ENCODE results near the gene RAVER2.
"Not testable (repeated sequence)": the region's sequence is repeated elsewhere in the genome, so short reads cannot be mapped to it uniquely, and the experiment has no call there.

Gene RAVER2

GRCh38 chr1:64744492-64745180, at the start of gene RAVER2:
Gene RAVER2, plus strand, starts transcription at chr1:64745075. Its CDS starts 98 bp downstream, at chr1:64745173.
- no peak for FAIRE-seq

GRCh38 chr1:64696879-64697278, 48.0 kb upstream of the RAVER2 start:
- no peak for FAIRE-seq

GRCh38 chr1:64699327-64699726, 45.5 kb upstream of the RAVER2 start:
- no peak for FAIRE-seq

DNA sequence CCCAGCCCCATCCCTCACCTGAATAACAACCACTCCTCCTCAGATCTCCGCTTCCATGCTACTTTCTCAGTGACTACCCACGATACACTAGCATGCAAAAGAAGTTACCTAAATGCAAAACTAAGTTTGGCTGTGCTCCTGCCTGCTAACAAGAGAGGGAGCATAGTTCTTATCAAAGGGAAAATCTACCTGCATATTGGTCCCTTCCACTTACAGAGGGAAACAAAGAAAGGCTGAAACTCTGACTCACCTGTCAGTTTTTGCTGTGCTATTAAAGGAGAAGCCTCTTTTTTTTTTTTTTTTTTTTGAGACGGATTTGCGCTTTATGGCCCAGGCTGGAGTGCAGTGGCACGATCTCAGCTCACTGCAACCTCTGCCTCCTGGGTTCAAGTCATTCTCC, 43.8 kb upstream of the RAVER2 start:
- FAIRE-seq: no peak

DNA sequence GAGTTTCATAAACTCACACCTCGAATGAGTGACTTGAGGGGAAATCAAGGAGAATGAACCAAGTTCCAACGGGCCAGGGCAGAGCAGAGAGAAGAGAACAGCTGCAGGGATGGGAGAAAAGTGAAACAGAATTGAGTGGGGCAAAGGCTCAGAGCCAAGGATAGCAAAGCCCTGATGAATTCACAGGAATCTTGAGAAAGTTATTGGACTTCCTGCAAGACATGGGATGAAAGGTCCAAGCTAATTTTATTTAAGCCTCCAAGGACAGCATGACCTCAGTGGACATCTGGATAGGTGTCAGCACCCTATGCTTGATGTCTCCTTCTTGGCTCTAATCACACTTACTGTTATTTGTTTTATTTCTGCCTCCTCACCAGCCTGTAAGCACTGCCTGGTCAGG, 43.0 kb upstream of the RAVER2 start:
- no peak for FAIRE-seq

GRCh38 chr1:64702670-64703069, 42.2 kb upstream of the RAVER2 start:
- FAIRE-seq: not testable (repeated sequence)

DNA sequence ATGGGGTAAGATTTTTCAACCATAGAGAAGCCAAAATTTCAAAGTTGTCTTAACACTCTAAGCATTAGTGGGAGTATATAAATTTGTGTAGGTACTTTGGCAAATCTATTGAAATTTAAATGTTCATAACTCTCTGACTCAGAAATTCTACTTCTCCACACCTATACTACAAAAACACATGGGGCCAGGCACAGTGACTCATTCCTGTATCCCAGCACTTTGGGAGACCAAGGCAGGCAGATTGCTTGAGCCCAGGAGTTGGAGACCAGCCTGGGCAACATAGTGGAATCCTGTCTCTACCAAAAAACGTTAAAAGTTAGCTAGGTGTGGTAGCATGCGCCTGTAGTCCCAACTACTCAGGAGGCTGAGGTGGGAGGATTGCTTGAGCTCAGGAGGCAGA, 41.3 kb upstream of the RAVER2 start:
- no peak for FAIRE-seq

DNA sequence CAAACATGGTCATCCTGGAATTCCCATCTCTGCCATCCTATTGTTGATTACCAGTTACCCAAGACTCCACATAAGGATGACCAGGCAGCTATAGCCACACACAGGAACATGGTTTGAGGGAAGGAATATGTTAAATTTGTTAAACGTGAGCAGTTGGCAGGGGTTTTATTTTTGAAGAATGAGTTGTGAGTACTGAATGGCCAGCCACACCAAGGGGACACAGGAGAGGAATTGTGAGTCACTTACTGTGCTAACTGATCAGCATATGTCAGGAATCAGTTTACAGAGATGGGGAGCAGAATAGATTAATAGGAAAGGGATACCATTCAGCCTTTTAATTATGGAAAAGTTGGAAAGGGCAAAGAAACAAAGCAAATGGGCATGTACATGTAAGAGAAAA, 39.3 kb upstream of the RAVER2 start:
- no peak for FAIRE-seq

GRCh38 chr1:64711266-64711665, 33.6 kb upstream of the RAVER2 start:
- FAIRE-seq: no peak

DNA sequence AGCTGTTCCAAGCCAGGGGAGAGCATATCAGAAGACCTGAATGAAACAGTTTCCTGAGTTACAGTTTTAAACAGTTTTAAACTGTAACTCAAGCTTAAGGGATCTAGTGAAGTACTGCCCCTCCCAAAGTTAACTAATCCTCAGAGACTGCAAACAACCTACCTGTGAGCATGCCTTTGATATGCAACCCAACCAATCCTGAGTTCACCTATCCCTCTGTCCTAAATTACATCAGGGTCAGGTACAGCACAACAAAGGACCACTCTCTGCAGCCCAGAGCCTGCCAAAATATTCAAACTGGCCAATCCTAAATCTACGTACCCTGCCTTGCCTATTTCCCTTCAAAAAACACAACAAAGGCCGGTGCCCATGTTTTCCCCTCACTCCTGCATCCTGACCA, 32.8 kb upstream of the RAVER2 start:
- no peak for FAIRE-seq

GRCh38 chr1:64715186-64715585, 29.7 kb upstream of the RAVER2 start:
- no peak for FAIRE-seq

DNA sequence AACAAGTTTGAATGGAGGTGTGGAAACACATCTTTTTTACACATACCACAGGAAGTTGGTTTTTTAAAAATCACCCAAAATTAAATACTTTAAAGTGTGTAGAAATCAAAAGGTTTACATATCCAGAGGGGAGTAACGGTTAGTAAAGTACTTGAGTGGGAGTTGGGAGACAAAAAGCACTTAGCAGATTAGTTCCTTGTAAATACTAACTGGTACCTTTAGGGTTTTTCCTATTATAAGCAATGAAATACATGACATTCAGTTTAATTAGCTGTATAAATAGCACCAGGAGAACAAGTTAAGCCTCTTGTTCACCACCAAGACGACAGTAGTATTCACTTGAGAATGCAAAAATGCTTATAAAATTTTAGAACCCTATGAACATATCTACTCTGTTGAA, 23.7 kb upstream of the RAVER2 start:
- FAIRE-seq: no peak

GRCh38 chr1:64721576-64722145, 23.2 kb upstream of the RAVER2 start:
- no peak for FAIRE-seq

- FAIRE-seq: no peak
Observed at GRCh38 chr1:64727861-64728260, 17.0 kb upstream of the RAVER2 start.

- no peak for FAIRE-seq
Observed at GRCh38 chr1:64733581-64734286, 11.1 kb upstream of the RAVER2 start.

DNA sequence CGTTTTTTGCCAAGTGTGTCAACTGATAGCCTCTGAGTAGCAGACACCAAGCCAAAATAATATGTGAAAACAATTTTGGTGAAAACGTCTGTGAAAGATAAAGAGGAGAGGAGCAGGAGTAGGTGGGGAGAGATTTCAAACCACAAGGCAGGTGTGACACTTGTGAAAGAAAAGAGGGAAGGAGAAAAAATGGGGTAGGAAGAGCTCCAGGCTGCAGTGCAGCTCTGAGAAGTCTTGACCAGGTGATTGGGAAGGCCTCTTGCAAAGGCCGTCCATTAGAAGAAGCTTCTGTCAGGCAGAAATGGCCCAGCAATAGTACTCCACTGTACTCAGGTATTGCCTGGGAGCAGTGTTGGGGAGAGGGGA, 10.6 kb upstream of the RAVER2 start:
- FAIRE-seq: no peak

DNA sequence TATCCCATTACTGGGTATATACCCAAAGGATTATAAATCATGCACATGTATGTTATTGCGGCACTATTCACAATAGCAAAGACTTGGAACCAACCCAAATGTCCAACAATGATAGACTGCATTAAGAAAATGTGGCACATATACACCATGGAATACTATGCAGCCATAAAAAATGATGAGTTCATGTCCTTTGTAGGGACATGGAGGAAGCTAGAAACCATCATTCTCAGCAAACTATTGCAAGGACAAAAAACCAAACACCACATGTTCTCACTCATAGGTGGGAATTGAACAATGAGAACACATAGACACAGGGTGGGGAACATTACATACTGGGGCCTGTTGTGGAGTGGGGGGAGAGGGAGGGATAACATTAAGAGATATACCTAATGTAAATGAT, 4.2 kb upstream of the RAVER2 start:
- not testable (repeated sequence) for FAIRE-seq

- FAIRE-seq: no peak
Observed at GRCh38 chr1:64743954-64744491, 852 bp upstream of the RAVER2 start.

- no peak for FAIRE-seq
Observed at GRCh38 chr1:64745181-64745985, 508 bp downstream of the RAVER2 start.

DNA sequence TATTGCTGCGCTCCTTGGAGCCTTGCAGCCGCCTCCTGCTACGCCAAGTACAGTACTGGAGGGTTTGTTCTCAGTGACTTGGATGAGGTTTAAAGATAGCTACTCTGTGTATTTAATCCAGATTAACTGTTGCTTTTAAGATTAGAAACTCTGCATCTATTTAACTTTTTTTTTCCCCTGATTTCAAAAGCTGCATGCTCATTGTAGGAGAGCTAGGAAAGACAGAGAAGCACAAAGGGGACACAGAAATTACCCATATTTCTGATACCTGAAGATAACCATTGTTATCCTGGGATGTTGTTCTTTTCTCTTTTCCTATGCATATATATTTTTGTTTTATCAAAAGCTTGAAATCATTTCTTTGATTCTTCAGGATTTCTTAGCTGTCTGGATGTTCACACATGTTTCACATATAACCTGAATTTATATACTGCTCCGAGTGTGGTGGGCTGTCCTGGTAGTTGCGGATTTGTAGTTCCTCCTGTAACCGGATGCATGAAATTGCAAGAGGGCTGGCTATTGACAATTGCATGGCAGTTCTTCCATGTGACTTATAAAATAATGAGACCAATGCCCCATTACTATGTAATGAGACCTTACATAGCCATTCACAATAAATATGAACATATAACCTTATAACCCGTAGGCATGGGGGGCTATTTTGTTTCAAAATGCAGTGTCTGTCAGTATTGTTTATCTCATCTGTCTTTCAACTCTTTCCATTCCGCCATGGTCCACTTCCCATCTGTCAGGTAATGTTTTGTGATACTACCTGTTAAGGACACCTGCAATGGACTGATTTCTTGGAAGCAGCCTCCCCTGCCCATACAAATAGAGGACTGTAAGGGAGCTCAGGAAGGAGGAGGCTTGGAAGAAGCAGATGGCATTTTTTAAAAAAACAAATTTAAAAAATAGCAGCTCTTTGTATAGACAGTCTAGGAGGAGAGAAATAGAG, 1.4 kb downstream of the RAVER2 start:
- peak; percentile 13 for FAIRE-seq

DNA sequence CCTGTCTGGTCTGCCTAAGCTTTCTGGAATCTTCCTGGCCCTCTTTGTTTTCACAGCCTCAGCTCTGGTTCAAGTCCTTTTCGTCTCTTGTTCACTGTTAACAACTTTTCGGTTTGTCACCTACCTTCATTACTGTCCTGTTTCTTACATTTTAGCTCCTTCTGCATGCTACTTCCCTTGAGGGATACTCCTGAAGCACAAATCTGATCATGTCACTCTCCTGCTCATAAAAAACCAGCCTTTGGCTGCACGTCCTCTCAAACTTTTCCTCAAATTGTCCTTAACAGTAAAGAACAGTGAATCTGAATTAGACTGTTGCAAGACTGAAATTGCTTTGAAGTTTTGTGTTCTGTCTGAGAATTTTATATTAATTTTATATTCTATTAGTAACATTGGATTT, 3.3 kb downstream of the RAVER2 start:
- FAIRE-seq: no peak

GRCh38 chr1:64748706-64749105, 3.8 kb downstream of the RAVER2 start:
- no peak for FAIRE-seq
